ENCODE measurements around the gene COL25A1.
"Not testable (repeated sequence)": the region's sequence is repeated elsewhere in the genome, so short reads cannot be mapped to it uniquely, and the experiment has no call there.

Gene COL25A1

GRCh38 chr4:108943976-108944591, 358.4 kb downstream of the COL25A1 start:
- H3K36me3 ChIP-seq = no peaks in the 10 kb centered on the region
- no peak overlapping the region for H3K27ac ChIP-seq
- no peak for DNase-seq
- no peaks in the 10 kb centered on the region for H3K27me3 ChIP-seq (ENCODE audit: insufficient read depth, low read depth, severe bottlenecking)
- no peak for TF ChIP-seq CTCF (IDR thresholded peaks at IDR 0.05; ENCODE audit: low read depth, low read length)
- H3K4me3 ChIP-seq (ENCODE audit: low read depth, low read length) = no peak overlapping the region
- no peaks in the 10 kb centered on the region for H3K9me3 ChIP-seq (ENCODE audit: severe bottlenecking)

GRCh38 chr4:108943371-108943770, 359.1 kb downstream of the COL25A1 start:
- H3K9me3 ChIP-seq (ENCODE audit: severe bottlenecking) = no peaks in the 10 kb centered on the region
- TF ChIP-seq CTCF (IDR thresholded peaks at IDR 0.05; ENCODE audit: low read depth, low read length) = no peak
- H3K36me3 ChIP-seq = no peaks in the 10 kb centered on the region
- H3K27me3 ChIP-seq (ENCODE audit: insufficient read depth, low read depth, severe bottlenecking) = no peaks in the 10 kb centered on the region
- H3K27ac ChIP-seq = no peak overlapping the region
- DNase-seq = no peak
- no peak overlapping the region for H3K4me3 ChIP-seq (ENCODE audit: low read depth, low read length)

GRCh38 chr4:108941904-108942430, 360.5 kb downstream of the COL25A1 start:
- H3K9me3 ChIP-seq (ENCODE audit: severe bottlenecking) = no peaks in the 10 kb centered on the region
- no peak overlapping the region for H3K27ac ChIP-seq
- no peaks in the 10 kb centered on the region for H3K36me3 ChIP-seq
- H3K4me3 ChIP-seq (ENCODE audit: low read depth, low read length) = no peak overlapping the region
- TF ChIP-seq CTCF (IDR thresholded peaks at IDR 0.05; ENCODE audit: low read depth, low read length) = no peak
- no peaks in the 10 kb centered on the region for H3K27me3 ChIP-seq (ENCODE audit: insufficient read depth, low read depth, severe bottlenecking)
- no peak for DNase-seq

- Histone ChIP-seq H3K4me3 (ENCODE audit: low read depth, low read length) (no peak overlapping the region), H3K27me3 (ENCODE audit: insufficient read depth, low read depth, severe bottlenecking) (no peaks in the 10 kb centered on the region), H3K9me3 (ENCODE audit: severe bottlenecking) (no peaks in the 10 kb centered on the region), H3K36me3 (no peaks in the 10 kb centered on the region), H3K27ac (no peak overlapping the region)
- TF ChIP-seq CTCF (IDR thresholded peaks at IDR 0.05; ENCODE audit: low read depth, low read length) = no peak
- DNase-seq = no peak
Observed at GRCh38 chr4:108940634-108941033, 361.8 kb downstream of the COL25A1 start.

GRCh38 chr4:108940149-108940548, 362.3 kb downstream of the COL25A1 start:
- Histone ChIP-seq H3K27me3 (ENCODE audit: insufficient read depth, low read depth, severe bottlenecking) (no peaks in the 10 kb centered on the region), H3K9me3 (ENCODE audit: severe bottlenecking) (no peaks in the 10 kb centered on the region), H3K27ac (no peak overlapping the region), H3K36me3 (no peaks in the 10 kb centered on the region), H3K4me3 (ENCODE audit: low read depth, low read length) (no peak overlapping the region)
- TF ChIP-seq CTCF (IDR thresholded peaks at IDR 0.05; ENCODE audit: low read depth, low read length) = no peak
- no peak for DNase-seq

- H3K27me3 ChIP-seq (ENCODE audit: insufficient read depth, low read depth, severe bottlenecking) = no peaks in the 10 kb centered on the region
- TF ChIP-seq CTCF (IDR thresholded peaks at IDR 0.05; ENCODE audit: low read depth, low read length) = no peak
Observed at GRCh38 chr4:108937066-108937465, 365.4 kb downstream of the COL25A1 start.

GRCh38 chr4:108933925-108934324, 368.5 kb downstream of the COL25A1 start:
- H3K9me3 ChIP-seq (ENCODE audit: severe bottlenecking); H3K27ac ChIP-seq; DNase-seq; H3K27me3 ChIP-seq (ENCODE audit: insufficient read depth, low read depth, severe bottlenecking); H3K36me3 ChIP-seq; H3K4me3 ChIP-seq (ENCODE audit: low read depth, low read length): not testable (repeated sequence)

More at GRCh38 chr4:108937066-108937465, 365.4 kb downstream of the COL25A1 start:
- H3K27ac ChIP-seq = no peak overlapping the region
- no peak overlapping the region for H3K4me3 ChIP-seq (ENCODE audit: low read depth, low read length)
- no peaks in the 10 kb centered on the region for H3K36me3 ChIP-seq
- no peaks in the 10 kb centered on the region for H3K9me3 ChIP-seq (ENCODE audit: severe bottlenecking)
- DNase-seq = no peak

Data from WERI-Rb-1 (cell line).